ENCODE data around the gene VDR. TPM values are rescaled to one million over a fixed set of nuclear protein-coding genes. Genes with fewer than 3 reads are reported as not detected.
"Not testable (repeated sequence)": the region's sequence is repeated elsewhere in the genome, so short reads cannot be mapped to it uniquely, and the experiment has no call there.

The VDR gene
- total RNA-seq, 3 donors from 2014 or later = 1.6 to 41.7 (median 16.1) TPM

GRCh38 chr12:47817272-47818006 lies 87.4 kb downstream of the VDR start:
- no peak for DNase-seq (ENCODE audit: low spot score in 2 of 2)
- H3K4me3 ChIP-seq = peak overlapping the region; percentile 75 to 99 (median 91)
- H3K36me3 ChIP-seq = no peaks in the 10 kb centered on the region
- H3K4me1 ChIP-seq = peaks cover 49 to 56% of the 10 kb centered on the region in 2 donors
- peak overlapping the region; percentile 98 to 100 for H3K27ac ChIP-seq
- H3K27me3 ChIP-seq = no peaks in the 10 kb centered on the region
- no peaks in the 10 kb centered on the region for H3K9me3 ChIP-seq
- intact Hi-C loops (cut with DNase I; ENCODE audit: low total_unique reads) = no loop called here
- TF ChIP-seq CTCF (IDR thresholded peaks at IDR 0.05) (no peak), POLR2A (IDR thresholded peaks at IDR 0.05) (no peak), POLR2AphosphoS5 (IDR thresholded peaks at IDR 0.05) (no peak)

GRCh38 chr12:47816403-47817271 lies 88.2 kb downstream of the VDR start:
- intact Hi-C loops (cut with DNase I; ENCODE audit: low total_unique reads) = no loop called here
- DNase-seq (ENCODE audit: low spot score in 2 of 2) = no peak
- Histone ChIP-seq H3K9me3 (no peaks in the 10 kb centered on the region), H3K27ac (peak overlapping the region; percentile 98 to 100), H3K4me3 (peak overlapping the region; percentile 75 to 99 (median 91)), H3K27me3 (no peaks in the 10 kb centered on the region), H3K36me3 (no peaks in the 10 kb centered on the region), H3K4me1 (peaks cover 48 to 60% of the 10 kb centered on the region in 2 donors)
- no peak for TF ChIP-seq POLR2A (IDR thresholded peaks at IDR 0.05)
- peak in 1 of 3 donors; percentile 11 for TF ChIP-seq POLR2AphosphoS5 (IDR thresholded peaks at IDR 0.05)
- no peak for TF ChIP-seq CTCF (IDR thresholded peaks at IDR 0.05)

- H3K4me3 ChIP-seq; H3K9me3 ChIP-seq; H3K36me3 ChIP-seq; intact Hi-C loops (cut with DNase I; ENCODE audit: low total_unique reads); DNase-seq (ENCODE audit: low spot score in 2 of 2); H3K27me3 ChIP-seq: not testable (repeated sequence)
- Histone ChIP-seq H3K4me1 (peaks cover 39 to 63% of the 10 kb centered on the region in 2 donors), H3K27ac (peak overlapping the region; percentile 98 to 99)
Measured at GRCh38 chr12:47815447-47815846, 89.3 kb downstream of the VDR start.

GRCh38 chr12:47814539-47815170 lies 90.1 kb downstream of the VDR start:
- Histone ChIP-seq H3K27ac (peak overlapping the region; percentile 98 to 99), H3K36me3 (no peaks in the 10 kb centered on the region), H3K9me3 (no peaks in the 10 kb centered on the region), H3K4me1 (peaks cover 40 to 63% of the 10 kb centered on the region in 2 donors), H3K4me3 (peak overlapping the region in 1 of 3 donors; percentile 70), H3K27me3 (no peaks in the 10 kb centered on the region)
- TF ChIP-seq POLR2A (IDR thresholded peaks at IDR 0.05) = no peak
- no peak for TF ChIP-seq CTCF (IDR thresholded peaks at IDR 0.05)
- no peak for TF ChIP-seq POLR2AphosphoS5 (IDR thresholded peaks at IDR 0.05)
- no peak for DNase-seq (ENCODE audit: low spot score in 2 of 2)
- intact Hi-C loops (cut with DNase I; ENCODE audit: low total_unique reads) = no loop called here

GRCh38 chr12:47813511-47814196 lies 91.1 kb downstream of the VDR start:
- H3K27me3 ChIP-seq = no peaks in the 10 kb centered on the region
- peaks cover 43 to 68% of the 10 kb centered on the region in 2 donors for H3K4me1 ChIP-seq
- intact Hi-C loops (cut with DNase I; ENCODE audit: low total_unique reads) = no loop called here
- H3K36me3 ChIP-seq = no peaks in the 10 kb centered on the region
- peak overlapping the region; percentile 43 to 70 (median 43) for H3K4me3 ChIP-seq
- TF ChIP-seq POLR2AphosphoS5 (IDR thresholded peaks at IDR 0.05) (no peak), CTCF (IDR thresholded peaks at IDR 0.05) (no peak), POLR2A (IDR thresholded peaks at IDR 0.05) (no peak)
- no peak for DNase-seq (ENCODE audit: low spot score in 2 of 2)
- H3K9me3 ChIP-seq = no peaks in the 10 kb centered on the region
- H3K27ac ChIP-seq = peak overlapping the region; percentile 98 to 99
